ENCODE results near the gene KCNIP4.

The KCNIP4 gene

GRCh38 chr4:20825505-20825904 is 1123.1 kb downstream of the KCNIP4 start:
- Histone ChIP-seq H3K36me3 (ENCODE audit: control insufficient read depth, insufficient read depth, low read length) (no peaks in the 10 kb centered on the region), H4K5ac (ENCODE audit: low read length) (no peak overlapping the region), H2AK5ac (ENCODE audit: low read length) (no peak overlapping the region), H3K18ac (ENCODE audit: low read length) (no peak overlapping the region), H2BK5ac (ENCODE audit: low read length) (no peak overlapping the region), H3K79me2 (ENCODE audit: control insufficient read depth, insufficient read depth, low read length) (no peaks in the 10 kb centered on the region), H3K4ac (ENCODE audit: low read depth, low read length) (no peak overlapping the region), H3K79me1 (ENCODE audit: low read length) (no peaks in the 10 kb centered on the region), H4K8ac (ENCODE audit: low read depth, low read length) (no peak overlapping the region), H3K56ac (ENCODE audit: low read length) (no peak overlapping the region), H3K27ac (ENCODE audit: low read depth, low read length) (no peak overlapping the region), H3K4me1 (ENCODE audit: control insufficient read depth, low read depth, low read length) (no peaks in the 10 kb centered on the region), H3K9ac (ENCODE audit: low read length) (no peak overlapping the region), H2BK15ac (replicated peaks; ENCODE audit: low read depth) (no peak overlapping the region), H3K27me3 (ENCODE audit: insufficient read depth, low read length, poor library complexity) (no peaks in the 10 kb centered on the region), H3K4me2 (ENCODE audit: low read length) (no peak overlapping the region), H3K4me3 (ENCODE audit: low read length) (no peak overlapping the region), H3K23ac (ENCODE audit: low read length) (no peak overlapping the region), H2BK120ac (ENCODE audit: low read depth, low read length) (no peak overlapping the region)
- no CpG with 5 or more reads among the region's 3 CpGs for WGBS (ENCODE audit: extremely low coverage, insufficient coverage, low lambda C conversion rate)
- no peak for DNase-seq

- Histone ChIP-seq H2AK5ac (ENCODE audit: low read length) (no peak overlapping the region), H3K9ac (ENCODE audit: low read length) (no peak overlapping the region), H3K27ac (ENCODE audit: low read depth, low read length) (no peak overlapping the region), H3K79me1 (ENCODE audit: low read length) (no peaks in the 10 kb centered on the region), H2BK15ac (replicated peaks; ENCODE audit: low read depth) (no peak overlapping the region), H3K36me3 (ENCODE audit: control insufficient read depth, insufficient read depth, low read length) (no peaks in the 10 kb centered on the region), H3K27me3 (ENCODE audit: insufficient read depth, low read length, poor library complexity) (no peaks in the 10 kb centered on the region), H3K56ac (ENCODE audit: low read length) (no peak overlapping the region), H4K5ac (ENCODE audit: low read length) (no peak overlapping the region), H3K79me2 (ENCODE audit: control insufficient read depth, insufficient read depth, low read length) (no peaks in the 10 kb centered on the region), H3K4ac (ENCODE audit: low read depth, low read length) (no peak overlapping the region), H3K23ac (ENCODE audit: low read length) (no peak overlapping the region), H3K4me1 (ENCODE audit: control insufficient read depth, low read depth, low read length) (no peaks in the 10 kb centered on the region), H3K4me2 (ENCODE audit: low read length) (no peak overlapping the region), H3K4me3 (ENCODE audit: low read length) (no peak overlapping the region), H2BK5ac (ENCODE audit: low read length) (no peak overlapping the region), H2BK120ac (ENCODE audit: low read depth, low read length) (no peak overlapping the region), H4K8ac (ENCODE audit: low read depth, low read length) (no peak overlapping the region), H3K18ac (ENCODE audit: low read length) (no peak overlapping the region)
- no CpG with 5 or more reads among the region's 5 CpGs for WGBS (ENCODE audit: extremely low coverage, insufficient coverage, low lambda C conversion rate)
- no peak for DNase-seq
Observed at GRCh38 chr4:20816287-20816686, 1132.3 kb downstream of the KCNIP4 start.

- H3K4me1 ChIP-seq (ENCODE audit: control insufficient read depth, low read depth, low read length), result no peaks in the 10 kb centered on the region
- no peaks in the 10 kb centered on the region for H3K79me2 ChIP-seq (ENCODE audit: control insufficient read depth, insufficient read depth, low read length)
- no peak for DNase-seq
- no peaks in the 10 kb centered on the region for H3K79me1 ChIP-seq (ENCODE audit: low read length)
- WGBS (ENCODE audit: extremely low coverage, insufficient coverage, low lambda C conversion rate), result no CpG with 5 or more reads among the region's 1 CpG
- H2BK5ac ChIP-seq (ENCODE audit: low read length), result no peak overlapping the region
- H3K56ac ChIP-seq (ENCODE audit: low read length), result no peak overlapping the region
- no peak overlapping the region for H2BK120ac ChIP-seq (ENCODE audit: low read depth, low read length)
- no peak overlapping the region for H2AK5ac ChIP-seq (ENCODE audit: low read length)
- H3K27me3 ChIP-seq (ENCODE audit: insufficient read depth, low read length, poor library complexity), result no peaks in the 10 kb centered on the region
- no peak overlapping the region for H3K4ac ChIP-seq (ENCODE audit: low read depth, low read length)
- no peak overlapping the region for H4K5ac ChIP-seq (ENCODE audit: low read length)
- no peaks in the 10 kb centered on the region for H3K36me3 ChIP-seq (ENCODE audit: control insufficient read depth, insufficient read depth, low read length)
- no peak overlapping the region for H3K9ac ChIP-seq (ENCODE audit: low read length)
- no peak overlapping the region for H3K4me2 ChIP-seq (ENCODE audit: low read length)
- no peak overlapping the region for H3K18ac ChIP-seq (ENCODE audit: low read length)
- H3K23ac ChIP-seq (ENCODE audit: low read length), result no peak overlapping the region
- H3K27ac ChIP-seq (ENCODE audit: low read depth, low read length), result no peak overlapping the region
- H2BK15ac ChIP-seq (replicated peaks; ENCODE audit: low read depth), result no peak overlapping the region
- no peak overlapping the region for H3K4me3 ChIP-seq (ENCODE audit: low read length)
- H4K8ac ChIP-seq (ENCODE audit: low read depth, low read length), result no peak overlapping the region
Observed at GRCh38 chr4:20813700-20814099, 1134.9 kb downstream of the KCNIP4 start.

- no peak overlapping the region for H3K23ac ChIP-seq (ENCODE audit: low read length)
- H2AK5ac ChIP-seq (ENCODE audit: low read length), result no peak overlapping the region
- no peak overlapping the region for H3K56ac ChIP-seq (ENCODE audit: low read length)
- H3K27ac ChIP-seq (ENCODE audit: low read depth, low read length), result no peak overlapping the region
- no peak overlapping the region for H3K9ac ChIP-seq (ENCODE audit: low read length)
- H3K4ac ChIP-seq (ENCODE audit: low read depth, low read length), result no peak overlapping the region
- peak; percentile 57 for DNase-seq
- H3K27me3 ChIP-seq (ENCODE audit: insufficient read depth, low read length, poor library complexity), result no peaks in the 10 kb centered on the region
- H3K18ac ChIP-seq (ENCODE audit: low read length), result no peak overlapping the region
- H3K79me1 ChIP-seq (ENCODE audit: low read length), result no peaks in the 10 kb centered on the region
- H3K4me1 ChIP-seq (ENCODE audit: control insufficient read depth, low read depth, low read length), result no peaks in the 10 kb centered on the region
- H2BK120ac ChIP-seq (ENCODE audit: low read depth, low read length), result no peak overlapping the region
- no peak overlapping the region for H4K8ac ChIP-seq (ENCODE audit: low read depth, low read length)
- no peak overlapping the region for H2BK15ac ChIP-seq (replicated peaks; ENCODE audit: low read depth)
- H3K4me2 ChIP-seq (ENCODE audit: low read length), result no peak overlapping the region
- no CpG with 5 or more reads among the region's 4 CpGs for WGBS (ENCODE audit: extremely low coverage, insufficient coverage, low lambda C conversion rate)
- H3K36me3 ChIP-seq (ENCODE audit: control insufficient read depth, insufficient read depth, low read length), result no peaks in the 10 kb centered on the region
- H4K5ac ChIP-seq (ENCODE audit: low read length), result no peak overlapping the region
- no peak overlapping the region for H3K4me3 ChIP-seq (ENCODE audit: low read length)
- no peak overlapping the region for H2BK5ac ChIP-seq (ENCODE audit: low read length)
- no peaks in the 10 kb centered on the region for H3K79me2 ChIP-seq (ENCODE audit: control insufficient read depth, insufficient read depth, low read length)
Observed at GRCh38 chr4:20809812-20810211, 1138.8 kb downstream of the KCNIP4 start.

- Histone ChIP-seq H3K9ac (ENCODE audit: low read length) (no peak overlapping the region), H2AK5ac (ENCODE audit: low read length) (no peak overlapping the region), H3K4me3 (ENCODE audit: low read length) (no peak overlapping the region), H3K4ac (ENCODE audit: low read depth, low read length) (no peak overlapping the region), H2BK5ac (ENCODE audit: low read length) (no peak overlapping the region), H3K27ac (ENCODE audit: low read depth, low read length) (no peak overlapping the region), H3K4me2 (ENCODE audit: low read length) (no peak overlapping the region), H3K56ac (ENCODE audit: low read length) (no peak overlapping the region), H2BK15ac (replicated peaks; ENCODE audit: low read depth) (no peak overlapping the region), H3K18ac (ENCODE audit: low read length) (no peak overlapping the region), H3K27me3 (ENCODE audit: insufficient read depth, low read length, poor library complexity) (no peaks in the 10 kb centered on the region), H3K36me3 (ENCODE audit: control insufficient read depth, insufficient read depth, low read length) (no peaks in the 10 kb centered on the region), H4K8ac (ENCODE audit: low read depth, low read length) (no peak overlapping the region), H3K4me1 (ENCODE audit: control insufficient read depth, low read depth, low read length) (no peaks in the 10 kb centered on the region), H3K79me1 (ENCODE audit: low read length) (no peaks in the 10 kb centered on the region), H3K23ac (ENCODE audit: low read length) (no peak overlapping the region), H2BK120ac (ENCODE audit: low read depth, low read length) (no peak overlapping the region), H4K5ac (ENCODE audit: low read length) (no peak overlapping the region), H3K79me2 (ENCODE audit: control insufficient read depth, insufficient read depth, low read length) (no peaks in the 10 kb centered on the region)
- no CpG with 5 or more reads among the region's 1 CpG for WGBS (ENCODE audit: extremely low coverage, insufficient coverage, low lambda C conversion rate)
- DNase-seq, result no peak
Observed at GRCh38 chr4:20805716-20806115, 1142.9 kb downstream of the KCNIP4 start.

GRCh38 chr4:20787940-20788665 is 1160.5 kb downstream of the KCNIP4 start:
- Histone ChIP-seq H3K23ac (ENCODE audit: low read length) (no peak overlapping the region), H2BK15ac (replicated peaks; ENCODE audit: low read depth) (no peak overlapping the region), H2AK5ac (ENCODE audit: low read length) (no peak overlapping the region), H3K4me3 (ENCODE audit: low read length) (no peak overlapping the region), H4K5ac (ENCODE audit: low read length) (no peak overlapping the region), H3K4ac (ENCODE audit: low read depth, low read length) (no peak overlapping the region), H3K27ac (ENCODE audit: low read depth, low read length) (no peak overlapping the region), H3K18ac (ENCODE audit: low read length) (no peak overlapping the region), H3K27me3 (ENCODE audit: insufficient read depth, low read length, poor library complexity) (no peaks in the 10 kb centered on the region), H3K79me1 (ENCODE audit: low read length) (no peaks in the 10 kb centered on the region), H2BK120ac (ENCODE audit: low read depth, low read length) (no peak overlapping the region), H3K79me2 (ENCODE audit: control insufficient read depth, insufficient read depth, low read length) (no peaks in the 10 kb centered on the region), H3K36me3 (ENCODE audit: control insufficient read depth, insufficient read depth, low read length) (no peaks in the 10 kb centered on the region), H4K8ac (ENCODE audit: low read depth, low read length) (no peak overlapping the region), H3K56ac (ENCODE audit: low read length) (no peak overlapping the region), H3K9ac (ENCODE audit: low read length) (no peak overlapping the region), H2BK5ac (ENCODE audit: low read length) (no peak overlapping the region), H3K4me1 (ENCODE audit: control insufficient read depth, low read depth, low read length) (no peaks in the 10 kb centered on the region), H3K4me2 (ENCODE audit: low read length) (no peak overlapping the region)
- DNase-seq, result no peak
- no CpG with 5 or more reads among the region's 2 CpGs for WGBS (ENCODE audit: extremely low coverage, insufficient coverage, low lambda C conversion rate)
